ENCODE data around the gene CPTP.

Gene CPTP

DNA sequence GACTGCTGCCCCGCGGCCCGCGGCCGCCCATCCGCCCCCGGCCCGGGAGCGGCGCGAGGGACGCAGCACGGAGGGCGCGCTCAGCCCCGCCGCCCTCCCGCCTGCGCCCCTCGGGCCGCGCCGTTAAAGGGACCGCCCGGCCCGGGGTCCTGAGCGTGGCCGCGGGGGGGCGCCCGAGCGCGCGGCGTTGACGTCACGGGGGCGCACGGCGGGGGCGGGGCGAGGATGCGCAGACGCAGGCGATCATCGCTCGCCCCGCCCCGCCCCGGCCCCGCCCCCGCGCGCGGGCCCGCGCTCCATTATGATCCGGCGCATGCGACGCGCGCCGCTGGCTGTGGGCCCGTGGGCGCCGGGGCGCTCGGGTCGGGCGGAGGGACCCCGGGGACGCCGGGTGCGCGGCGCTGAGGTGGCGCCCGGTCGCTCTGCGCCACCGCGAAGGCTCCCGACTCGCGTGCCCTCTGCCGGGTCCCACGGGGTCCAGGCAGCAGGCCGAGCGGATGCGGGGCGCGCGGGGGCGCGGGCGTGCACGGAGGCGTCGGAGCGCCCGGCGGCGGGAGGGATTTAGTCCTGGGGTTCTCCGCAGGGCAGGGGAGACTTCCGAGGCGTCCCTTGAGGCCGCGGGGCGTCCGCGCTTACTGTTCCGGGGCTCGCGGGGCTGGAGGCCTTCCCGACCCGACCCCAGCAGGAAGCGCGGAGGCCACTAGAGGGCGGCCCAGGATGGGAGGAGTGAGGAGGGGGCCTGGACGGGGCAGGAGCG is 24.8 kb downstream of the CPTP start, which contains the start of gene DVL1:
DVL1 (minus strand) TSS at position 163 of the 757 bp plus-strand sequence. CDS start 353 bp downstream, outside the sequence.
- DNase-seq (ENCODE audit: low read depth) = no peak
- TF ChIP-seq CTCF (IDR thresholded peaks at IDR 0.05; ENCODE audit: control insufficient read depth, insufficient read depth, low read depth, low read length, missing control alignments) = peak; percentile 50

DNA sequence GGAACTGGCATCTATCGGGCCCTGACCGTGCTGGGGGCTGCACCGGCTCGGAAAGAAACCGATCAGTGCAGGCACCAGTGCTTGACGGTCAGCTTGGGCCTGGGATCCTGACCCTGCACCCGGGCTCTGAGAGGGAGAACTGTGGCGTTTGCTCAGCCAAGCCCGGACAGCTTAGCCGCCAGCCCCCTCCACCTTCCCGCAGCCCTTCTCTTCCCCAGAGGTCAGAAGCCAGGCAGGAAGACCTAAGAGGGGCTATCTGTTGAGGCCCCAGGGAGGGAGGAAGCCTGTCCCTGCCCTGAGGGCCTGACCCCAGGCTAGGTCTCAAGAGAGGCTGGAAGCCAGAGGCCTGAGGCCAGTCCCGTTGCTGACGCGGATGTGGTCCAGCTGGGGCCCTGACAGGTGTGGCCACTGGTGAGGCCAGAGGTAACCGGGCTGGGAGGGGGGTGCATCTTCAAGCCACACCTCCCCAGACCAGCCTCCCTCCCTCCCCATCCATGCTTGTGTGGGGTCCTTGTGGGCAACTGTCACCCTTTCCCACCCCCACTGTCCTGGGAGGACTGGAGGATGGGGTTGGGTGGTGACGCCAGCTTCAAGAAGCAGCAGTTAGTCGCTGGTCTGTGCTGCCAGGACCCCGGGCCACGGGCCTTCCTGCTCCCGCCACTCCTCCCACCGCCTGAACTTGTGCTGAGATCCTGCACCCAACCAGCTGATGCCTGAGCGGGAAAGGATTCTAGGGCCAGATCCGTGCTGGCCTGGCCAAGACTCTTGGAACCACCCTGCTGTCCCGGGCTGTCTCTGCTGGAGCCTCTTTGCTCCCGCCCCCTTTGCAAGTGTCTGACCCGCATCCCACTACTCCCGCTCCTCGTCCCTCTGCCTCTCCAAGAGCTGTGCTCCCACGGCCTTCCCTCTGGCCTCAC is 27.2 kb downstream of the CPTP start:
- H3K4me3 ChIP-seq (ENCODE audit: control insufficient read depth, low read depth, low read length) = peak overlapping the region; percentile 10
- no peak for DNase-seq (ENCODE audit: low read depth)
- TF ChIP-seq CTCF (IDR thresholded peaks at IDR 0.05; ENCODE audit: control insufficient read depth, insufficient read depth, low read depth, low read length, missing control alignments) = no peak

More for the DNA sequence above, 24.8 kb downstream of the CPTP start, which contains the start of gene DVL1:
- H3K4me3 ChIP-seq (ENCODE audit: control insufficient read depth, low read depth, low read length) = peak within 1 kb of the TSS; percentile 84

DNA sequence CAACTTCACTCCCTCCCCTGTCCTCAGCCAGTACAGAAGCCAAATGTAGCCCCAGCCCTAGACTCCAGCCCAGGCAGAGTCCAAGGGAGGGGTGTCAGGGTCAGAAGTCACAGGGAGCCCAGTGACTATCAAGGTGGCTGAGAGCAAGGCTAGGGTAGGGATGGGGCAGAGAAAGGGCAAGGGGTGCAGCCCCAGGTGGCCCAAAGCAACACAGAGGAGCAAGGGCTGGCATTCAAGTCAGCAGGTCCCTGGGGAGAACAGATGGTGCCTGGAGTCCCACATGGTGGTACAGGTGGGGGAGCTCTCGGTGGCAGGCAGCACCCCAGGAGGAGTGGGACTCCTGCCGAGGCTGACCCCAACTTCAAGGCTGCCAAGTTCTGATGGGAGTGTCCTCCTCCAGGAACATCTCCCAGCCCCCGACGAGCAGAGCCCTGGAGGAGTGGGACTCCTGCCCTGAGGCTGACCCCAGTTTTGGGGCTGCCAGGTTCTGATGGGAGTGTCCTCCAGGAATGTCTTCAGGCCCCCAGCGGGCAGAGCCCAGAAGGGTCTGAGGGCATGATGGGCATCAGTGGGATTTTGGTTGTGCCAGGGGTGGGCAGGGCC is 28.3 kb downstream of the CPTP start:
- no peak overlapping the region; the same call in 1 of the 2 replicates for H3K4me3 ChIP-seq (ENCODE audit: control insufficient read depth, low read depth, low read length)
- no peak for TF ChIP-seq CTCF (IDR thresholded peaks at IDR 0.05; ENCODE audit: control insufficient read depth, insufficient read depth, low read depth, low read length, missing control alignments)
- DNase-seq (ENCODE audit: low read depth) = no peak

DNA sequence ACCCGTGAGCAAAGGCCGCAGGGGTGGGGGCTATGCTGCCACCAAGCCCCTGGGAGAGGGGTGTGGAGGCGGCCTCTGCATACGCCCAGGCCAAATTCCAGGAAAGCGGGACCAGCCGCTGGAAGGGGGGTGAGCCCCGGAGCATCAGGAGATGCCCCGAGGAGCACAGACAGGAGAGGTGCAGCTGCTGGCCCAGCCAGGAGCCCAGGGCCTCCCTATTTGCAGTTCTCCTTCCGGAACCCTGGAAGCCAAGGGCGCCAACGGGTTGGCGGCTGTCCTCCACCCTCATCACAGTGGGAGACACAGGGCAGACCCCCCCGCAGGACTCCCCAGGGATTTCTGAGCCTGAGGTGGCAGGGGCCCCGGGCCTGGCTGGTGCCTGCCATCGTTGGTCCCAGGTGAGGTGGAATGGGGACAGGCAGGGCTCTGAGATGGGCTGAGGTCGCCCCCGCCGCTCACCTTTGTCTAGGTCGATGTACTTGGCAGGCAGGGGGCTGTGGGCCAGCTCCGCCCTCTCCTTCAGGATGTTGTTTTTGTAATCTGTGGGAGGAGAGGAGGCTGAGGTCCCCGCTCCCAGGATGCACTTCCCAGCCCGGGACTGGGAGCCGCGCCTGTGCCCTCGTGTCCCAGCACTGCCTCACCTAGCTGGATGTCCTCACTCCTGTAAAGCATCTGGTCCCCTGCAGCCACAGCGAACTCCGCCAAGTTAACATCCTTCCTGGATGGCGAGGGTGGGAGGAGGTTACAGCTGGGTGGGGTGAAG is 29.0 kb downstream of the CPTP start:
- no peak for TF ChIP-seq CTCF (IDR thresholded peaks at IDR 0.05; ENCODE audit: control insufficient read depth, insufficient read depth, low read depth, low read length, missing control alignments)
- DNase-seq (ENCODE audit: low read depth) = no peak
- no peak overlapping the region for H3K4me3 ChIP-seq (ENCODE audit: control insufficient read depth, low read depth, low read length)

DNA sequence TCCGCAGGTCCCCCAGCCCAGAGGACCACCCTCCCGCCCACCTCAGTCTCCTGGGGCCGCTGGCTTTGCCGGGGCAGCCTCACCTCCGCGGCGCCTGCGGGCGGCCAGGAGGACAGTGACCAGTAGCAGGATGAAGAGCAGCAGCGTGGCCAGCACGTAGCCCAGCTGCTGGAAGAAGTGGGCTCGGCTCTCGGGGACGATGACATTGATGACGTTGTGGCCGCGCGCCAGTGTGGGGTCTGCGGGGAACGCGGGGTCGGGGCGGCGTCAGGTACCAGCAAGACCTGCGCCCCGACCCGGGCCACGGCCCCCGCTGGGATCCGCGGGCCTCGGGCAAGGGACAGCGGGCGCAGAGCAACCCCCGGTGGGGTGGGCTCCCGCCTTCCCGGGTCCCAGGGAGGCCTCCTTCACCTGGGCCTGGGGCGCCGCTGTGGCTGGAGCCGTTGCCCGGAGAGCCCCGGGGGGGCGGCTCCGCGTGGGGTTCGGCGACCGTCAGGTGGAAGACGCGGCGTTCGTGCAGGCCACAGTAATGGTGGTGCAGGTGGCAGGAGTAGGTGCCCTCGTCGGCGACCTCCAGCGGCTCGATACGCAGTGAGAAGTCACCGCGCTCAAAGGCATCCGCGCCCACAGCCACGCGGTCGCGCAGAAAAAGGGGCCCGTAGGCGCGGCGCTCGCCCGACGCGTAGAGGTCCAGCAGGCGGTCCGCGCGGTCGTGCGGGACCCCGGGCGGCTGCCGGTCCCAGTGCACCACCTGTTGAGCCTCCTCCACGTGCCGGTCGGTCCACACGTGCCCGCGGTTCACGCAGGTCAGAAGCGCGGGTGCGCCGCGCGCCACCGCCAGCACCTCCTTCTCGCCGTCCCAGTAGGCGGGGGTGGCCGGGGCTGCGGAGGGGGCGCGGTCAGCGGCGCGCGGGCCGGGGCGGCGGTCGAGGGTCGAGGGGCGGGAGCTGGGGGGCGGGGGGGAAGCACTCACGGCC is 30.0 kb downstream of the CPTP start:
- no peak for DNase-seq (ENCODE audit: low read depth)
- peak overlapping the region; percentile 95 for H3K4me3 ChIP-seq (ENCODE audit: control insufficient read depth, low read depth, low read length)
- no peak for TF ChIP-seq CTCF (IDR thresholded peaks at IDR 0.05; ENCODE audit: control insufficient read depth, insufficient read depth, low read depth, low read length, missing control alignments)
